H1 (cell line): ENCODE data around the gene TPRA1. TPM values are rescaled to one million over a fixed set of nuclear protein-coding genes. Genes with fewer than 3 reads are reported as not detected.

Source experiments
- CBX5 ChIP-seq: fragments of 300-800, 300-1000 bp; sonication (generic); IDR thresholded peaks from 2 replicates; pipeline ENCODE4 v1.7.1; 2016; ENCODE audit warnings: antibody characterized with exemption, low read length, low read depth
- EGR1 ChIP-seq: IDR thresholded peaks from 2 replicates; pipeline ENCODE4 v1.6.1; 2011; ENCODE audit warnings: low read depth, low read length, borderline replicate concordance
- EZH2 ChIP-seq: fragments of 200-600 bp; sonication (generic); IDR thresholded peaks from 2 replicates; pipeline ENCODE4 v1.7.1; 2012; ENCODE audit warnings: low read depth, mild to moderate bottlenecking, moderate library complexity, low read length, inconsistent platforms; ENCODE audit not compliant: severe bottlenecking
- MAFK ChIP-seq: IDR thresholded peaks from 2 replicates; pipeline ENCODE4 v1.6.1; 2012; ENCODE audit warnings: low read depth, mild to moderate bottlenecking, improper control_type of control experiment, low read length
- NRF1 ChIP-seq: IDR thresholded peaks from 2 replicates; pipeline ENCODE4 v1.6.1; 2011; ENCODE audit warnings: mild to moderate bottlenecking, low read depth, low read length, improper control_type of control experiment
- RFX5 ChIP-seq: IDR thresholded peaks from 2 replicates; pipeline ENCODE4 v1.6.1; 2011; ENCODE audit warnings: low read depth, low read length, improper control_type of control experiment, borderline replicate concordance
- SRF ChIP-seq: IDR thresholded peaks from 2 replicates; pipeline ENCODE4 v1.6.1; 2011; ENCODE audit warnings: mild to moderate bottlenecking, low read depth, low read length, moderate library complexity
- TAF1 ChIP-seq: IDR thresholded peaks from 2 replicates; pipeline ENCODE4 v1.6.1; 2011; ENCODE audit warnings: mild to moderate bottlenecking, low read depth, low read length
- TAF7 ChIP-seq: optimal IDR thresholded peaks from 2 replicates; pipeline ENCODE3; 2011; ENCODE audit warnings: low read depth, mild to moderate bottlenecking, inconsistent platforms, low read length, moderate library complexity, borderline replicate concordance
- ZNF274 ChIP-seq: IDR thresholded peaks from 2 replicates; pipeline ENCODE4 v1.7.0; 2012; ENCODE audit warnings: low read length, borderline replicate concordance; ENCODE audit errors: extremely low read depth
- polyA plus RNA-seq, 7 experiments: library from polyadenylated mRNA; depleted of rRNA in 3 of 7; stranded (reverse) in 5 of 7; unstranded in 2 of 7; fragments of >200 nt in 5 of 7; fragments of 200-250 nt in 2 of 7; gene quantifications; 1 replicate in 5 of 7; 2 replicates in 1 of 7; 4 replicates in 1 of 7; pipeline versions ENCODE4 v1.2.1 to v1.2.3, GENCODE V29; 2011 to 2013; ENCODE audit warnings: missing spikeins in 2 of 7, mixed read lengths in 2 of 7
- total RNA-seq: library from RNA; stranded (reverse); fragmentation: NEBNext Ultra II Directional; extraction: Animal tissue kit (Norgen Biotek cat#: 25700); gene quantifications from 2 replicates; pipeline ENCODE4 v1.2.1, GENCODE V29; 2021
- TF ChIP-seq, protein P1 (sequence below): fragments of 300-600 bp; sonication (generic); IDR thresholded peaks from 2 replicates; pipeline ENCODE4 v1.7.1; 2012; ENCODE audit warnings: low read length, moderate library complexity, mild to moderate bottlenecking, inconsistent platforms; ENCODE audit not compliant: insufficient replicate concordance

The TPRA1 gene
- total and polyA plus RNA-seq, 2 of the 8 experiments (the other 6 are each of a cell fraction or from before 2014, with no cell fraction given) = 18.8 to 38.5 TPM

DNA sequence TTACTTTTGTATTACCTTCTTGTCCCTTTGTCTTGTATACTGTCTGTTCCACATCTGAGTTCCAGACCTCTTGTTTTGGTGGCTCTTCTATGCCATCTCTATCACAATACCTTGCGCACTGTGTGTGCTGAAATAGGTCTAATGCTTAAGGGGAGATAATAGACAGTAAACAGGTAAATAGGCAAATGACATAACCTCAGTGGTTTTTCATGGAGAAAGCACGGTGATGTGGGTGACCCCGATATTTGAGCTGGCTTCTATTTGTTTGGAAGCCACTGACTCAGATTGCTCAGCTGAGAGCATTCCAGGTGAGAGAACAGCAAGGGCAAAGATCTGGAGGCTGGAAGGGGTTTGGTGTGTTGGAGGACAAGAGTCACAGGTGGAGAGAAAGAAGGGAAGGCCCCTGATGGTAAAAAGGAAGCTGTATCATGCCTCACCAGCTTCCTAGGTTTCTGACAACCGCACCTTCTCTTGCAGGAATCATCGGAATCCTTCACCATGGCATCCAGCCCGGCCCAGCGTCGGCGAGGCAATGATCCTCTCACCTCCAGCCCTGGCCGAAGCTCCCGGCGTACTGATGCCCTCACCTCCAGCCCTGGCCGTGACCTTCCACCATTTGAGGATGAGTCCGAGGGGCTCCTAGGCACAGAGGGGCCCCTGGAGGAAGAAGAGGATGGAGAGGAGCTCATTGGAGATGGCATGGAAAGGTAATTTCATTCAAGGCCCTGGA lies 8.5 kb upstream of the TPRA1 start (continued):
- TF ChIP-seq TAF7 (no peak), ZNF274 (no peak), TAF1 (0 out of 2 replicates have a peak, but pooled peaks have one; percentile 26), RFX5 (no peak), MAFK (no peak), EZH2 (no peak), EGR1 (no peak), NRF1 (no peak), SRF (no peak), CBX5 (no peak)
- TF ChIP-seq, protein P1, sequence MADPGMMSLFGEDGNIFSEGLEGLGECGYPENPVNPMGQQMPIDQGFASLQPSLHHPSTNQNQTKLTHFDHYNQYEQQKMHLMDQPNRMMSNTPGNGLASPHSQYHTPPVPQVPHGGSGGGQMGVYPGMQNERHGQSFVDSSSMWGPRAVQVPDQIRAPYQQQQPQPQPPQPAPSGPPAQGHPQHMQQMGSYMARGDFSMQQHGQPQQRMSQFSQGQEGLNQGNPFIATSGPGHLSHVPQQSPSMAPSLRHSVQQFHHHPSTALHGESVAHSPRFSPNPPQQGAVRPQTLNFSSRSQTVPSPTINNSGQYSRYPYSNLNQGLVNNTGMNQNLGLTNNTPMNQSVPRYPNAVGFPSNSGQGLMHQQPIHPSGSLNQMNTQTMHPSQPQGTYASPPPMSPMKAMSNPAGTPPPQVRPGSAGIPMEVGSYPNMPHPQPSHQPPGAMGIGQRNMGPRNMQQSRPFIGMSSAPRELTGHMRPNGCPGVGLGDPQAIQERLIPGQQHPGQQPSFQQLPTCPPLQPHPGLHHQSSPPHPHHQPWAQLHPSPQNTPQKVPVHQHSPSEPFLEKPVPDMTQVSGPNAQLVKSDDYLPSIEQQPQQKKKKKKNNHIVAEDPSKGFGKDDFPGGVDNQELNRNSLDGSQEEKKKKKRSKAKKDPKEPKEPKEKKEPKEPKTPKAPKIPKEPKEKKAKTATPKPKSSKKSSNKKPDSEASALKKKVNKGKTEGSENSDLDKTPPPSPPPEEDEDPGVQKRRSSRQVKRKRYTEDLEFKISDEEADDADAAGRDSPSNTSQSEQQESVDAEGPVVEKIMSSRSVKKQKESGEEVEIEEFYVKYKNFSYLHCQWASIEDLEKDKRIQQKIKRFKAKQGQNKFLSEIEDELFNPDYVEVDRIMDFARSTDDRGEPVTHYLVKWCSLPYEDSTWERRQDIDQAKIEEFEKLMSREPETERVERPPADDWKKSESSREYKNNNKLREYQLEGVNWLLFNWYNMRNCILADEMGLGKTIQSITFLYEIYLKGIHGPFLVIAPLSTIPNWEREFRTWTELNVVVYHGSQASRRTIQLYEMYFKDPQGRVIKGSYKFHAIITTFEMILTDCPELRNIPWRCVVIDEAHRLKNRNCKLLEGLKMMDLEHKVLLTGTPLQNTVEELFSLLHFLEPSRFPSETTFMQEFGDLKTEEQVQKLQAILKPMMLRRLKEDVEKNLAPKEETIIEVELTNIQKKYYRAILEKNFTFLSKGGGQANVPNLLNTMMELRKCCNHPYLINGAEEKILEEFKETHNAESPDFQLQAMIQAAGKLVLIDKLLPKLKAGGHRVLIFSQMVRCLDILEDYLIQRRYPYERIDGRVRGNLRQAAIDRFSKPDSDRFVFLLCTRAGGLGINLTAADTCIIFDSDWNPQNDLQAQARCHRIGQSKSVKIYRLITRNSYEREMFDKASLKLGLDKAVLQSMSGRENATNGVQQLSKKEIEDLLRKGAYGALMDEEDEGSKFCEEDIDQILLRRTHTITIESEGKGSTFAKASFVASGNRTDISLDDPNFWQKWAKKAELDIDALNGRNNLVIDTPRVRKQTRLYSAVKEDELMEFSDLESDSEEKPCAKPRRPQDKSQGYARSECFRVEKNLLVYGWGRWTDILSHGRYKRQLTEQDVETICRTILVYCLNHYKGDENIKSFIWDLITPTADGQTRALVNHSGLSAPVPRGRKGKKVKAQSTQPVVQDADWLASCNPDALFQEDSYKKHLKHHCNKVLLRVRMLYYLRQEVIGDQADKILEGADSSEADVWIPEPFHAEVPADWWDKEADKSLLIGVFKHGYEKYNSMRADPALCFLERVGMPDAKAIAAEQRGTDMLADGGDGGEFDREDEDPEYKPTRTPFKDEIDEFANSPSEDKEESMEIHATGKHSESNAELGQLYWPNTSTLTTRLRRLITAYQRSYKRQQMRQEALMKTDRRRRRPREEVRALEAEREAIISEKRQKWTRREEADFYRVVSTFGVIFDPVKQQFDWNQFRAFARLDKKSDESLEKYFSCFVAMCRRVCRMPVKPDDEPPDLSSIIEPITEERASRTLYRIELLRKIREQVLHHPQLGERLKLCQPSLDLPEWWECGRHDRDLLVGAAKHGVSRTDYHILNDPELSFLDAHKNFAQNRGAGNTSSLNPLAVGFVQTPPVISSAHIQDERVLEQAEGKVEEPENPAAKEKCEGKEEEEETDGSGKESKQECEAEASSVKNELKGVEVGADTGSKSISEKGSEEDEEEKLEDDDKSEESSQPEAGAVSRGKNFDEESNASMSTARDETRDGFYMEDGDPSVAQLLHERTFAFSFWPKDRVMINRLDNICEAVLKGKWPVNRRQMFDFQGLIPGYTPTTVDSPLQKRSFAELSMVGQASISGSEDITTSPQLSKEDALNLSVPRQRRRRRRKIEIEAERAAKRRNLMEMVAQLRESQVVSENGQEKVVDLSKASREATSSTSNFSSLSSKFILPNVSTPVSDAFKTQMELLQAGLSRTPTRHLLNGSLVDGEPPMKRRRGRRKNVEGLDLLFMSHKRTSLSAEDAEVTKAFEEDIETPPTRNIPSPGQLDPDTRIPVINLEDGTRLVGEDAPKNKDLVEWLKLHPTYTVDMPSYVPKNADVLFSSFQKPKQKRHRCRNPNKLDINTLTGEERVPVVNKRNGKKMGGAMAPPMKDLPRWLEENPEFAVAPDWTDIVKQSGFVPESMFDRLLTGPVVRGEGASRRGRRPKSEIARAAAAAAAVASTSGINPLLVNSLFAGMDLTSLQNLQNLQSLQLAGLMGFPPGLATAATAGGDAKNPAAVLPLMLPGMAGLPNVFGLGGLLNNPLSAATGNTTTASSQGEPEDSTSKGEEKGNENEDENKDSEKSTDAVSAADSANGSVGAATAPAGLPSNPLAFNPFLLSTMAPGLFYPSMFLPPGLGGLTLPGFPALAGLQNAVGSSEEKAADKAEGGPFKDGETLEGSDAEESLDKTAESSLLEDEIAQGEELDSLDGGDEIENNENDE = no peak
